ENCODE measurements around the gene SLC26A4. TPM values are rescaled to one million over a fixed set of nuclear protein-coding genes. Genes with fewer than 3 reads are reported as not detected.
A peak's percentile ranks its signal among the peaks of the same experiment; 100 is the strongest.

SLC26A4 gene
- total RNA-seq (2.5 TPM), polyA plus RNA-seq (ENCODE audit: insufficient read depth, low read depth, low replicate concordance) (7.3 TPM)
- long read RNA-seq, donor 1, result 0 reads
- long read RNA-seq, donor 2, result 0 reads
- long read RNA-seq, donor 3, full-length matches to known transcripts, result 2 of 2 reads
- long read RNA-seq, donor 3, partial matches to known transcripts, result 0 of 2 reads
- long read RNA-seq, donor 3, other reads (novel, unspliced or antisense), result 0 of 2 reads
- long read RNA-seq, donor 4, result 0 reads
- long read RNA-seq, donor 5, result 0 reads
- long read RNA-seq, donor 6, result 0 reads
- long read RNA-seq, donor 7, full-length matches to known transcripts, result 1 of 1 reads
- long read RNA-seq, donor 7, partial matches to known transcripts, result 0 of 1 reads
- long read RNA-seq, donor 7, other reads (novel, unspliced or antisense), result 0 of 1 reads
- long read RNA-seq, donor 8, result 0 reads
- long read RNA-seq, donor 9, result 0 reads
- long read RNA-seq, donor 10, result 0 reads

DNA sequence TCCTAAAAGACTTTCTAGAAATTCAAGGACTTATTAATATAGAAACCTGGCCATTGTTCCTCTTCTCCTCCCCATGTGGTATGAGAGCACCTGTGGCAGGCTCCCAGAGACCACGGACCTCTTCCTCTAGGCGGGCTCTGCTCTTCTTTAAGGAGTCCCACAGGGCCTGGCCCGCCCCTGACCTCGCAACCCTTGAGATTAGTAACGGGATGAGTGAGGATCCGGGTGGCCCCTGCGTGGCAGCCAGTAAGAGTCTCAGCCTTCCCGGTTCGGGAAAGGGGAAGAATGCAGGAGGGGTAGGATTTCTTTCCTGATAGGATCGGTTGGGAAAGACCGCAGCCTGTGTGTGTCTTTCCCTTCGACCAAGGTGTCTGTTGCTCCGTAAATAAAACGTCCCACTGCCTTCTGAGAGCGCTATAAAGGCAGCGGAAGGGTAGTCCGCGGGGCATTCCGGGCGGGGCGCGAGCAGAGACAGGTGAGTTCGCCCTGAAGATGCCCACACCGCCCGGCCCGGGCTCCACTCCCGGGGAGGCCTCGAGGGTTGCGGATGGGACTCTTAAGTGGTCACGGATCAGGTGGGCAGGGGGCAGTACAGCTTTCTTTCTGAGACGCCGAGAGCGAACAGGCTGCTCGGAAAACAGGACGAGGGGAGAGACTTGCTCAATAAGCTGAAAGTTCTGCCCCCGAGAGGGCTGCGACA, at the start of gene SLC26A4:
Gene SLC26A4 (plus strand): TSS at position 448 of the 700 bp plus-strand sequence. CDS start 814 bp downstream, outside the sequence.
- no peak for FAIRE-seq
- TF ChIP-seq, protein P1, sequence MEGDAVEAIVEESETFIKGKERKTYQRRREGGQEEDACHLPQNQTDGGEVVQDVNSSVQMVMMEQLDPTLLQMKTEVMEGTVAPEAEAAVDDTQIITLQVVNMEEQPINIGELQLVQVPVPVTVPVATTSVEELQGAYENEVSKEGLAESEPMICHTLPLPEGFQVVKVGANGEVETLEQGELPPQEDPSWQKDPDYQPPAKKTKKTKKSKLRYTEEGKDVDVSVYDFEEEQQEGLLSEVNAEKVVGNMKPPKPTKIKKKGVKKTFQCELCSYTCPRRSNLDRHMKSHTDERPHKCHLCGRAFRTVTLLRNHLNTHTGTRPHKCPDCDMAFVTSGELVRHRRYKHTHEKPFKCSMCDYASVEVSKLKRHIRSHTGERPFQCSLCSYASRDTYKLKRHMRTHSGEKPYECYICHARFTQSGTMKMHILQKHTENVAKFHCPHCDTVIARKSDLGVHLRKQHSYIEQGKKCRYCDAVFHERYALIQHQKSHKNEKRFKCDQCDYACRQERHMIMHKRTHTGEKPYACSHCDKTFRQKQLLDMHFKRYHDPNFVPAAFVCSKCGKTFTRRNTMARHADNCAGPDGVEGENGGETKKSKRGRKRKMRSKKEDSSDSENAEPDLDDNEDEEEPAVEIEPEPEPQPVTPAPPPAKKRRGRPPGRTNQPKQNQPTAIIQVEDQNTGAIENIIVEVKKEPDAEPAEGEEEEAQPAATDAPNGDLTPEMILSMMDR (IDR thresholded peaks at IDR 0.05; ENCODE audit: borderline replicate concordance, extremely low read depth, insufficient read depth), result no peak
- DNase-seq, result peak in 1 of 5 donors; percentile 29
- Histone ChIP-seq H3K4me1 (ENCODE audit: control insufficient read depth in 2 of 3, insufficient read depth in 2 of 3, low read depth in 1 of 3, low read length in 3 of 3) (peaks cover 0 to 13% (median 0%) of the 10 kb centered on the region in 3 donors), H3K36me3 (ENCODE audit: control insufficient read depth in 2 of 3, insufficient read depth in 3 of 3, low read length in 3 of 3) (no peaks in the 10 kb centered on the region), H3K4me3 (ENCODE audit: low read length in 3 of 3) (peak within 1 kb of the TSS in 2 of 3 donors; percentile 69 to 70), H3K27ac (ENCODE audit: low read depth in 2 of 2, low read length in 2 of 2) (no peak within 1 kb of the TSS), H3K9me3 (ENCODE audit: control insufficient read depth in 2 of 3, insufficient read depth in 1 of 3, low read length in 3 of 3) (no peaks in the 10 kb centered on the region), H3K27me3 (ENCODE audit: control insufficient read depth, insufficient read depth, low read length) (peaks cover 11% of the 10 kb centered on the region), H3K9ac (ENCODE audit: low read length in 3 of 3) (no peak within 1 kb of the TSS)
- intact Hi-C loops (cut with DNase I), result no loop called here

DNA sequence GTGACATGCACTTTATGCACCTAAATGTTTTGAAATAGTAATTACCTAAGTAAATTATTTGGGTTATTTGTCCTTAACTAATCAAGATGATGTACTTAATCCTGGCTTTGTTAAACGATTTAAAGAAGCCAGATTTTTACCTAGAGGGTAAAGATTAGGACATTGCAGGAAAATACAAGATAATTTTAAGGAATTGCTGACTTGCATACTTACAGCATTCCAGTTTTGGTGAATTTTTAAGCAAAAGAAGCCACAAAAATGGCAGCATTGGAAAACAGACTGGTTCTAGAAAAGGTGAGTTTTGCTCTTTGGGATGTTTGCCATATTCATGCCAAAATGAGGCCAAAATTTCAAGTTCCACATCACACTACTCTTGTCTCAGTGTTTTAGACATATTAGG, 47.2 kb upstream of the SLC26A4 start:
- TF ChIP-seq, protein P1 (IDR thresholded peaks at IDR 0.05; ENCODE audit: borderline replicate concordance, extremely low read depth, insufficient read depth), result no peak

DNA sequence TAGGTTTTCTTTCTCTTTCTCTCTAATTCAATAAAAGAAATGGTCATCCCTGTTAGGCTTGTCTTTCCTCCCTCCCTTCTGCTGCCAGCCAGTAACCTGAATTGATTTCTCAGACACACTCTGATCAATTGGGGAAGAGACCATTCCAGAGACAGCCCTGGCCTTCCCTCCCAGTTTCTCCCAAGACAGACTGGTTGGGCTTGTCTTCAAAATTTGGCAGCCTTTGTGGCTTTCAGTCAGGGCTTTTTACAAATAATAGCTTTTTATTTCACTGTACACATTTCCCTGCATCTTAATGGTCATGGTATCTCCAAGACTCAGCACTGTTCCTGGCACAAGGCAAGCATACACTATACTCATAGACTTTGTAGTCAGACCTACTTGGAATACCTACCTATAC, 46.7 kb upstream of the SLC26A4 start:
- no peaks in the 10 kb centered on the region for H3K27me3 ChIP-seq (ENCODE audit: control insufficient read depth, insufficient read depth, low read length)
- no peak for FAIRE-seq
- TF ChIP-seq, protein P1 (IDR thresholded peaks at IDR 0.05; ENCODE audit: borderline replicate concordance, extremely low read depth, insufficient read depth), result no peak
- peaks cover 0 to 3% (median 0%) of the 10 kb centered on the region in 3 donors for H3K36me3 ChIP-seq (ENCODE audit: control insufficient read depth in 2 of 3, insufficient read depth in 3 of 3, low read length in 3 of 3)
- no peak for DNase-seq
- no peak overlapping the region for H3K27ac ChIP-seq (ENCODE audit: low read depth in 2 of 2, low read length in 2 of 2)
- no peaks in the 10 kb centered on the region for H3K9me3 ChIP-seq (ENCODE audit: control insufficient read depth in 2 of 3, insufficient read depth in 1 of 3, low read length in 3 of 3)
- no peak overlapping the region for H3K4me3 ChIP-seq (ENCODE audit: low read length in 3 of 3)
- H3K9ac ChIP-seq (ENCODE audit: low read length in 3 of 3), result no peak overlapping the region
- H3K4me1 ChIP-seq (ENCODE audit: control insufficient read depth in 2 of 3, insufficient read depth in 2 of 3, low read depth in 1 of 3, low read length in 3 of 3), result no peaks in the 10 kb centered on the region
- intact Hi-C loops (cut with DNase I), result no loop called here

More for the DNA sequence above, 47.2 kb upstream of the SLC26A4 start:
- FAIRE-seq (no peak), DNase-seq (no peak)
- Histone ChIP-seq H3K9me3 (ENCODE audit: control insufficient read depth in 2 of 3, insufficient read depth in 1 of 3, low read length in 3 of 3) (no peaks in the 10 kb centered on the region), H3K27me3 (ENCODE audit: control insufficient read depth, insufficient read depth, low read length) (no peaks in the 10 kb centered on the region), H3K4me3 (ENCODE audit: low read length in 3 of 3) (no peak overlapping the region), H3K4me1 (ENCODE audit: control insufficient read depth in 2 of 3, insufficient read depth in 2 of 3, low read depth in 1 of 3, low read length in 3 of 3) (no peaks in the 10 kb centered on the region), H3K36me3 (ENCODE audit: control insufficient read depth in 2 of 3, insufficient read depth in 3 of 3, low read length in 3 of 3) (peaks cover 0 to 3% (median 0%) of the 10 kb centered on the region in 3 donors), H3K9ac (ENCODE audit: low read length in 3 of 3) (no peak overlapping the region), H3K27ac (ENCODE audit: low read depth in 2 of 2, low read length in 2 of 2) (no peak overlapping the region)
- intact Hi-C loops (cut with DNase I), result no loop called here

Data from kidney (tissue), 22 donors.